ENCODE measurements around the gene ITPRIP.

The ITPRIP gene

DNA sequence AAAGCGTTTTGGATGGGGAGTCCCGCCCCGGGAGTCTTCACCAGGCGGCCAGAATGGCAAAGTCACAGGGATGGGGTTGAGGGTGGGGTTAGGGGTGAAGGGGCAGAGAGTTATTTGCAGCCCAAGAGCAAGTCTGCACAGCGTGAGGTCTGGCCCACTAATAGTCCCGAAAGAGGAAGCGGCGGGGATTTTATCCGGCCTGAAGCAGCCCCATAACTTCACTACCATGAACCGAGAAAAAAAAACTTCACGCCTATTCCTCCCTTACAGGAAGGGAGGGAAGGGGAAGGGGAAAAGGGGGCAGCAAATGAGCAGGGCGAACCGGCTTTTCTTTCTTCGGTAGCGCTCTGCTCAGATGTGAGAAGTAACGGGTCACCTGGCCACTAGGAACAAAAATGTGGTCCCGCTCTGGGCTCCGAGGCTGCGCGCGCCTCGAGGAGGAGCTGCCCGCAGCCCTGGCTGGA lies 712 bp downstream of the ITPRIP start:
- TF ChIP-seq CTCF (IDR thresholded peaks at IDR 0.05; ENCODE audit: poor library complexity, severe bottlenecking): no peak
- DNase-seq (ENCODE audit: low spot score) (no peak), ATAC-seq (ENCODE audit: low read depth) (peak; percentile 21)
- peaks cover 7% of the 10 kb centered on the region for H3K36me3 ChIP-seq (ENCODE audit: low read depth)
- H3K27me3 ChIP-seq (ENCODE audit: insufficient read depth, poor library complexity, severe bottlenecking): no peaks in the 10 kb centered on the region
- H3K9me3 ChIP-seq (ENCODE audit: severe bottlenecking): no peaks in the 10 kb centered on the region
- peaks cover 23% of the 10 kb centered on the region for H3K4me1 ChIP-seq (ENCODE audit: insufficient read depth, poor library complexity, severe bottlenecking)
- H3K27ac ChIP-seq (ENCODE audit: poor library complexity, severe bottlenecking): peak overlapping the region; percentile 99
- H3K4me3 ChIP-seq (ENCODE audit: severe bottlenecking): peak overlapping the region; percentile 91

DNA sequence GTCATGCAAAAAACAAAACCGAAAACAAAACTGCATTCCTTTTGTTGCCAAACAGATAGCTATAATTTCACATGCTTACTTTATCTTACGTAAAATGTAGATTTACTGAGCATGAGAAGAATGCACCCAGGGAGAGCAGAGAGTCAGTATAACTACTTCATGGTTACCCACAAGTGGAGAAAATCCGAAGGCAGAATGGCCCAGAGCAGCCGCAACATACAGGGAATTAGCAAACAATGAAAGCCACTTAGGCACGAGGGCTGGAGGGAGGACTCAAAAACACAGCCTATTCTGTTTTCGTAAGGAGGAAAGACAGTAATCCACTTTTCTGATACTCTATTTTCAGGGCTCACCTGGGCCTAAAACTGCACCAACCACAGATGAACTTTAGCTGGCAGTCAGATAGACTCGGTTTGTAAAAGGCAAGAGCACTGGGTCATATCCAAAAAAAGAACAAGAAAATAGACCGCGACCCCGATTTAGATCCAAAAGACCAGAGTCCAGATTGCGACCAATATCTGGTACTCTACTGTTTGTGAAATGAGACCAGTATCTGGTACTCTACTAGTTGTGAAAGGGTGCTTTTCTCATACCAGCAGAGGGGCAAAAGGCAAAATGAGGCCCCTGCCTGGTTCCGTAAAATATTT lies 1.3 kb downstream of the ITPRIP start:
- no peaks in the 10 kb centered on the region for H3K9me3 ChIP-seq (ENCODE audit: severe bottlenecking)
- H3K27ac ChIP-seq (ENCODE audit: poor library complexity, severe bottlenecking): peak overlapping the region; percentile 99
- no peak for DNase-seq (ENCODE audit: low spot score)
- H3K36me3 ChIP-seq (ENCODE audit: low read depth): peaks cover 7% of the 10 kb centered on the region
- no peak for ATAC-seq (ENCODE audit: low read depth)
- peaks cover 29% of the 10 kb centered on the region for H3K4me1 ChIP-seq (ENCODE audit: insufficient read depth, poor library complexity, severe bottlenecking)
- H3K4me3 ChIP-seq (ENCODE audit: severe bottlenecking): peak overlapping the region; percentile 91
- TF ChIP-seq CTCF (IDR thresholded peaks at IDR 0.05; ENCODE audit: poor library complexity, severe bottlenecking): no peak
- H3K27me3 ChIP-seq (ENCODE audit: insufficient read depth, poor library complexity, severe bottlenecking): no peaks in the 10 kb centered on the region

DNA sequence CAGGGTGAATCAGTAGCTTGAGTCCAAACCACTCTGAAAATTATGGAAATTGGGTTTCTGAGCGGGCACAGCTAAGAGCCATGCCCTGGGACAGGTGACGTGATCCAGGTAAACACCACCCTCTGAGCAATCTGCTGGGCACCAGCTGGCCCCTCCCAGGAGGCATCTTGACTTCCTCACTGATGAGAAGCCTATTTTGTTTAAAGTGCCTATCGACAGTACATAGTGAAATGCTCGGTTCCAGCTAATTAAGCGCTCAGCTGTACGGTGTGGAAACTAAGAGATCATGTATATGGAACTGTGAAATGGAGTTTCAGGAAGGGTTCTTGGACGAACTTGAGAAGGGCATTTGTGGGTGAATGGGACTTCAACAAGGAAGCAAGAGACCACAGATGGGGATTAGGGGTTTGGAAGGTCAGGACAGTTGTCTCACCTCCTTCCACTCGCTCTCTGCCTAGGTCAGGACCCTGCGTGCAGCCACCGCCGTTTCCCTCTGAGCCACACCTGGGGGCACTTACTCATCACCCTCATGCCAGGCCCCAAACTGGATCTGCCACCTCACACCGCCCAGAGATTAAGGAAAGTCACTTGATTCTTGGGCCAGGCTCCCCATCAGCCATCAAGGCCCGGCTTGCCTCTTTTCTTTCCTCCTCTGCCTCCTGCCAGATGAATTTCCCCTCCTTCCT lies 3.2 kb downstream of the ITPRIP start:
- Histone ChIP-seq H3K4me1 (ENCODE audit: insufficient read depth, poor library complexity, severe bottlenecking) (peaks cover 45% of the 10 kb centered on the region), H3K9me3 (ENCODE audit: severe bottlenecking) (no peaks in the 10 kb centered on the region), H3K27me3 (ENCODE audit: insufficient read depth, poor library complexity, severe bottlenecking) (no peaks in the 10 kb centered on the region), H3K4me3 (ENCODE audit: severe bottlenecking) (no peak overlapping the region), H3K36me3 (ENCODE audit: low read depth) (peaks cover 7% of the 10 kb centered on the region), H3K27ac (ENCODE audit: poor library complexity, severe bottlenecking) (peak overlapping the region; percentile 99)
- no peak for DNase-seq (ENCODE audit: low spot score)
- ATAC-seq (ENCODE audit: low read depth): no peak
- no peak for TF ChIP-seq CTCF (IDR thresholded peaks at IDR 0.05; ENCODE audit: poor library complexity, severe bottlenecking)

DNA sequence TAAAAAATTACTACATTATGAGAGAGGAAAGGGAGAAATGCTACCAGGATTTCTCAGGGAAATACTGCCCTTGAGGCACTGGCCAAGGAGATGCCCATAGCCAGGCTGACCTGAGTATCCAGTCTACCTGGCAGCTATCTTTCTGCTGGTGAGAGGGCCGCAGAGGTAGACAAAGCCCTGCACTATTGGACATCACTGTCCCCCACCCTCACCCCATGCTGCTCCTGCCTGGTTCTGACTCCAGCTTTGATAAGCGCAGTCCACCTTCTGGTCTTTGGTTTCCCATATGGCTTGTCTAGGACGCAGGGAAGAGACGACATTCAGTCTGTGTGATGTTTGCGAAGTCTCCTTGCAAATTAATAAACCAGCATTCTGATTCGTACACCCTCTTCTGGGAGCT lies 3.7 kb downstream of the ITPRIP start:
- no peak overlapping the region for H3K4me3 ChIP-seq (ENCODE audit: severe bottlenecking)
- peaks cover 7% of the 10 kb centered on the region for H3K36me3 ChIP-seq (ENCODE audit: low read depth)
- DNase-seq (ENCODE audit: low spot score) (no peak), ATAC-seq (ENCODE audit: low read depth) (no peak)
- H3K4me1 ChIP-seq (ENCODE audit: insufficient read depth, poor library complexity, severe bottlenecking): peaks cover 48% of the 10 kb centered on the region
- no peaks in the 10 kb centered on the region for H3K9me3 ChIP-seq (ENCODE audit: severe bottlenecking)
- no peaks in the 10 kb centered on the region for H3K27me3 ChIP-seq (ENCODE audit: insufficient read depth, poor library complexity, severe bottlenecking)
- no peak for TF ChIP-seq CTCF (IDR thresholded peaks at IDR 0.05; ENCODE audit: poor library complexity, severe bottlenecking)
- peak overlapping the region; percentile 99 for H3K27ac ChIP-seq (ENCODE audit: poor library complexity, severe bottlenecking)

Measured in RWPE2 (cell line).